B cell (primary cell): ENCODE measurements around the gene STK40. TPM values are rescaled to one million over a fixed set of nuclear protein-coding genes. Genes with fewer than 3 reads are reported as not detected.
A peak's percentile ranks its signal among the peaks of the same experiment; 100 is the strongest.

ENCODE experiments used
- ATAC-seq: fragments of 200-7000 bp; cut with Tn5 transposase; one replicate; pipeline ENCODE4 v1.10.0; 2021; ENCODE audit warnings: low read depth, mild to moderate bottlenecking, moderate number of reproducible peaks, moderate library complexity
- CTCF ChIA-PET: fragments of 350-600 bp; sonication (Branson Sonifier 250); formaldehyde crosslinking; loops from one replicate; lab custom pipeline; 2021; ENCODE audit warnings: antibody characterized with exemption, inconsistent platforms; lab: Charles Lee
- POLR2A ChIA-PET: fragments of 350-600 bp; sonication (Branson Sonifier 250); formaldehyde crosslinking; loops from one replicate; lab custom pipeline; 2021; ENCODE audit warnings: antibody characterized with exemption; lab: Charles Lee
- DNase-seq: peaks from one replicate; pipeline ENCODE4 v3.0.0; 2013
- H2AFZ ChIP-seq: 2 replicates; pipeline ENCODE4 v1.6.1; 2012; ENCODE audit warnings: mild to moderate bottlenecking, low read depth, low read length; ENCODE audit not compliant: insufficient read depth, poor library complexity, severe bottlenecking
- H3K27ac ChIP-seq, 2 donors: 1 replicate in 1 of 2; 2 replicates in 1 of 2; pipeline ENCODE4 v1.5.1; 2012 to 2013; ENCODE audit warnings: low read length in 2 of 2, mild to moderate bottlenecking in 2 of 2, moderate library complexity in 1 of 2
- H3K27me3 ChIP-seq, 4 experiments: fragments of 200-600 bp in 1 of 4; sonication (generic) in 1 of 4; replicated peaks in 1 of 4; 1 replicate in 2 of 4; 2 replicates in 2 of 4; pipeline versions ENCODE4 v1.6.1 to v1.7.0; 2013 to 2016; ENCODE audit warnings: low read length in 3 of 4, mild to moderate bottlenecking in 2 of 4, mixed read lengths in 1 of 4, moderate library complexity in 1 of 4; ENCODE audit not compliant: insufficient read depth in 4 of 4, control insufficient read depth in 3 of 4; ENCODE audit errors: control extremely low read depth in 1 of 4
- H3K36me3 ChIP-seq, 2 experiments: replicated peaks in 1 of 2; 1 replicate in 1 of 2; 2 replicates in 1 of 2; pipeline versions ENCODE4 v1.6.1 to v1.7.1; 2013; ENCODE audit warnings: low read length in 1 of 2; ENCODE audit not compliant: insufficient read depth in 2 of 2, control insufficient read depth in 1 of 2; ENCODE audit errors: control extremely low read depth in 1 of 2, extremely low read depth in 1 of 2
- H3K4me1 ChIP-seq, 2 donors: fragments of 200-600 bp in 1 of 2; sonication (generic) in 1 of 2; 1 replicate in 1 of 2; 2 replicates in 1 of 2; pipeline versions ENCODE4 v1.5.1 to v1.6.1; 2013 to 2017; ENCODE audit warnings: low read length in 2 of 2; ENCODE audit not compliant: control insufficient read depth in 2 of 2, insufficient read depth in 2 of 2
- H3K4me2 ChIP-seq: replicated peaks from 2 replicates; pipeline ENCODE3; 2012; ENCODE audit warnings: mild to moderate bottlenecking, low read depth, low read length; ENCODE audit not compliant: poor library complexity, severe bottlenecking
- H3K4me3 ChIP-seq, 5 experiments: fragments of 200-600 bp in 1 of 5; sonication (generic) in 1 of 5; 1 replicate in 3 of 5; 2 replicates in 2 of 5; pipeline versions ENCODE4 v1.5.1 to v1.7.0; 2011 to 2016; ENCODE audit warnings: low read length in 4 of 5, mild to moderate bottlenecking in 4 of 5, low read depth in 2 of 5, control low read depth in 1 of 5, moderate library complexity in 1 of 5; ENCODE audit not compliant: insufficient read depth in 1 of 5; ENCODE audit errors: control extremely low read depth in 1 of 5, extremely low read depth in 1 of 5
- H3K79me2 ChIP-seq: fragments of 200-600 bp; sonication (generic); one replicate; pipeline ENCODE4 v1.6.0; 2016; ENCODE audit warnings: low read length; ENCODE audit not compliant: control insufficient read depth, insufficient read depth
- H3K9ac ChIP-seq: fragments of 200-600 bp; sonication (generic); 2 replicates; pipeline ENCODE4 v1.6.1; 2017; ENCODE audit warnings: mild to moderate bottlenecking, low read length, moderate library complexity
- H3K9me3 ChIP-seq, 3 donors: one replicate each; pipeline versions ENCODE4 v1.6.1 to v1.7.1; 2013; ENCODE audit warnings: low read length in 2 of 3; ENCODE audit not compliant: control insufficient read depth in 2 of 3, insufficient read depth in 1 of 3; ENCODE audit errors: control extremely low read depth in 1 of 3
- H4K20me1 ChIP-seq: 2 replicates; pipeline ENCODE4 v1.6.0; 2012; ENCODE audit warnings: mild to moderate bottlenecking, low read length; ENCODE audit not compliant: insufficient read depth, control insufficient read depth, poor library complexity, severe bottlenecking
- H3K27ac Mint-ChIP-seq: one replicate; pipeline ENCODE4 v1.8.0; 2021; ENCODE audit warnings: mixed read lengths
- H3K27me3 Mint-ChIP-seq: one replicate; pipeline ENCODE4 v1.8.0; 2021; ENCODE audit warnings: mixed read lengths
- H3K4me1 Mint-ChIP-seq: one replicate; pipeline ENCODE4 v1.8.0; 2021; ENCODE audit warnings: mixed read lengths
- H3K4me3 Mint-ChIP-seq: one replicate; pipeline ENCODE4 v1.8.0; 2021; ENCODE audit warnings: mixed read lengths
- H3K9me3 Mint-ChIP-seq: one replicate; pipeline ENCODE4 v1.8.0; 2022; ENCODE audit warnings: mixed read lengths; ENCODE audit not compliant: insufficient read depth
- EZH2 ChIP-seq: IDR thresholded peaks from 2 replicates; pipeline ENCODE4 v1.6.1; 2012; ENCODE audit warnings: borderline replicate concordance, low read depth, mild to moderate bottlenecking, moderate library complexity, low read length; ENCODE audit not compliant: insufficient read depth, poor library complexity, severe bottlenecking
- WGBS: methylation state at CpG from one replicate; pipeline ENCODE4 v1.1.5; 2013; ENCODE audit warnings: missing lambda C conversion rate; ENCODE audit not compliant: insufficient coverage; 5-methylcytosine and 5-hydroxymethylcytosine counted together
- intact Hi-C: fragments of 100-400 bp; cut with micrococcal nuclease; formaldehyde crosslinking; loops from one replicate; pipeline ENCODE4 v1.10.0; 2022
- polyA plus RNA-seq: library from polyadenylated mRNA; depleted of rRNA; stranded (reverse); fragments of >200 nt; gene quantifications from 2 replicates; pipeline ENCODE4 v1.2.3, GENCODE V29; 2012
- total RNA-seq, 2 donors: library from RNA; stranded (reverse); fragments of 120-200 nt in 1 of 2; gene quantifications; 1 replicate in 1 of 2; 2 replicates in 1 of 2; pipeline versions ENCODE4 v1.2.3 to v1.2.4, GENCODE V29; 2013 to 2022
- TF ChIP-seq, protein P1 (sequence below): fragments of 200-600 bp; IDR thresholded peaks from one replicate; pipeline ENCODE4 v1.8.0; 2022; ENCODE audit warnings: antibody characterized with exemption, mild to moderate bottlenecking

Gene STK40
- total and polyA plus RNA-seq, 2 donors (not counting 1 experiment from before 2014, with no cell fraction given), result 53.1 to 69.1 TPM

DNA sequence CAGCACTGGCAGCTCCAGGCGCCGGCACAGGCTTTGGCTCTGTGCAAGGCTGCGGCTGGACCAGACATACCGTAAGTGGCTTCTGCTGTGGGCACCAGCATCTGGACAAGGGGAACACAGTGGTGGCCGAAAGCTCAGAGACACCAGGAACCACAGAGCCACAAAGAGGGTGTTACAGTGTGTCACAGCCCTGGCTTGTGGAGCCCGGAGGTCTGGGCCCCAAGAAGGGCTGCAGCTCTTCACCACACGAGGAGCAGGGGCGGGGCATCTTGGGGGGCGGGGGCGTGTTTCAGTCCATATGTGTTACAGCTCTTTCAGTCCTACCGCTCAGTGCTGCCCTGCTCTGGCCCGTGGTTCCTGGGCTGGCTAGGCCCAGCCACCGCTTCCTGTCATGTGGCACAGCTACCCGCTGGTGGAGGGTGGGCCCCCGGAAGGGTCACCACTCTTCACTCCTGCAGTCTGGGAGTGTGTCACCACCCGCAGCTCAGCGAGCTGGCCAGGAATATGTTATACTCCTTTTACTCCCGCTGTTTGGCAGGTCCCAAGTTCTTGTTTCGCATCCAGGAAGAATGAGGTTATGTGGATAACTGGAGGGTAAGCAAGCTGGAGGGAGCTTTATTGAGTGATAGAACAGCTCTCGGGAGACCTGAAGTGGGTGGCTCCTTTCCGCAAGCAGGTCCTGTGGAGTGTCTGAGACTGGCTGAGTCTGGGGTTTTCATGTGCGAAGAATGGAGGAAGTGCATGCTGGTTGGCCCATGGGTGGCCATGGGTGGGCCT, 15.3 kb upstream of the STK40 start:
- peak; percentile 50 for ATAC-seq
- Histone ChIP-seq H4K20me1 (no peaks in the 10 kb centered on the region), H3K27ac (peak overlapping the region; percentile 49 to 67), H3K4me1 (peaks cover 13 to 33% of the 10 kb centered on the region in 2 donors), H3K4me3 (peak overlapping the region in 4 of 5 experiments; percentile 19 to 44 (median 30)), H3K36me3 (no peaks in the 10 kb centered on the region), H3K79me2 (peaks cover 43% of the 10 kb centered on the region), H3K9ac (peak overlapping the region; percentile 37), H2AFZ (peak overlapping the region; percentile 52), H3K27me3 (no peaks in the 10 kb centered on the region), H3K4me2 (peak overlapping the region; percentile 55), H3K9me3 (peaks cover 0 to 10% (median 0%) of the 10 kb centered on the region in 3 donors)
- 46% methylated on average over 22 of the region's 22 CpGs for WGBS
- H3K27ac Mint-ChIP-seq, result peak overlapping the region; percentile 87
- ChIA-PET POLR2A (interaction anchor here (0.5 to 1.3 kb wide), 5 partner anchors 14 to 109 kb away, joined by 3 to 8 read pairs (median 3); no protein-coding TSS in a partner anchor), CTCF (interaction anchor here (0.6 to 7.4 kb wide), 6 partner anchors 14 to 156 kb away, joined by 3 to 52 read pairs (median 8); no protein-coding TSS in a partner anchor)
- peaks cover 31% of the 10 kb centered on the region for H3K4me1 Mint-ChIP-seq
- intact Hi-C loops, result no loop called here
- no peak for TF ChIP-seq EZH2
- peak; percentile 46 for DNase-seq
- no peaks in the 10 kb centered on the region for H3K9me3 Mint-ChIP-seq
- no peaks in the 10 kb centered on the region for H3K27me3 Mint-ChIP-seq
- H3K4me3 Mint-ChIP-seq, result peak overlapping the region; percentile 66

DNA sequence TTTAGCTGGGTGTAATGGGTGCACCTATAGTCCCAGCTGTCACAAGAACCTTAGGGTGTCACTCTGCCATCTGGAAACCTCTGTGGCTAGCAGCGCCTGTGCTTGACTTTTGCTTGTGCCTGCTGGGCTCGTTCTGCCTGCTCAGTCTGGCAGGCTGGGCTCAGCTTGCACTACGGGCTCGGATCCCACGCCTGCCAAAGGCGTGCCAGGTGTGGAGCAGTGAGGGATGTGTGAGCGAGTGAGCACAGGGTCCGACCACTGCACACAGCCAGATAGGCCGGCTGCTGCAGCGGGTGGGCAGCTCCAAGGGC, 14.7 kb upstream of the STK40 start:
- Histone ChIP-seq H3K79me2 (peaks cover 48% of the 10 kb centered on the region), H3K27me3 (no peaks in the 10 kb centered on the region), H3K9ac (peak overlapping the region; percentile 32), H4K20me1 (no peaks in the 10 kb centered on the region), H3K27ac (peak overlapping the region in 1 of 2 donors; percentile 11), H3K4me2 (peak overlapping the region; percentile 55), H2AFZ (peak overlapping the region; percentile 52), H3K9me3 (peaks cover 0 to 10% (median 0%) of the 10 kb centered on the region in 3 donors), H3K36me3 (no peaks in the 10 kb centered on the region), H3K4me3 (peak overlapping the region in 3 of 5 experiments; percentile 11 to 44 (median 19)), H3K4me1 (peaks cover 13 to 34% of the 10 kb centered on the region in 2 donors)
- Mint-ChIP-seq H3K4me1 (peaks cover 33% of the 10 kb centered on the region), H3K27ac (no peak overlapping the region), H3K27me3 (no peaks in the 10 kb centered on the region), H3K4me3 (no peak overlapping the region), H3K9me3 (no peaks in the 10 kb centered on the region)
- intact Hi-C loops, result no loop called here
- POLR2A ChIA-PET, result interaction anchor here (0.5 to 1.3 kb wide), 5 partner anchors 13 to 108 kb away, joined by 3 to 8 read pairs (median 3); no protein-coding TSS in a partner anchor
- ATAC-seq (no peak), DNase-seq (no peak)
- TF ChIP-seq, protein P1, sequence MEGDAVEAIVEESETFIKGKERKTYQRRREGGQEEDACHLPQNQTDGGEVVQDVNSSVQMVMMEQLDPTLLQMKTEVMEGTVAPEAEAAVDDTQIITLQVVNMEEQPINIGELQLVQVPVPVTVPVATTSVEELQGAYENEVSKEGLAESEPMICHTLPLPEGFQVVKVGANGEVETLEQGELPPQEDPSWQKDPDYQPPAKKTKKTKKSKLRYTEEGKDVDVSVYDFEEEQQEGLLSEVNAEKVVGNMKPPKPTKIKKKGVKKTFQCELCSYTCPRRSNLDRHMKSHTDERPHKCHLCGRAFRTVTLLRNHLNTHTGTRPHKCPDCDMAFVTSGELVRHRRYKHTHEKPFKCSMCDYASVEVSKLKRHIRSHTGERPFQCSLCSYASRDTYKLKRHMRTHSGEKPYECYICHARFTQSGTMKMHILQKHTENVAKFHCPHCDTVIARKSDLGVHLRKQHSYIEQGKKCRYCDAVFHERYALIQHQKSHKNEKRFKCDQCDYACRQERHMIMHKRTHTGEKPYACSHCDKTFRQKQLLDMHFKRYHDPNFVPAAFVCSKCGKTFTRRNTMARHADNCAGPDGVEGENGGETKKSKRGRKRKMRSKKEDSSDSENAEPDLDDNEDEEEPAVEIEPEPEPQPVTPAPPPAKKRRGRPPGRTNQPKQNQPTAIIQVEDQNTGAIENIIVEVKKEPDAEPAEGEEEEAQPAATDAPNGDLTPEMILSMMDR, result no peak
- TF ChIP-seq EZH2, result no peak
- CTCF ChIA-PET, result interaction anchor here (0.6 to 7.4 kb wide), 5 partner anchors 18 to 156 kb away, joined by 3 to 52 read pairs (median 14); no protein-coding TSS in a partner anchor
- WGBS, result 88% methylated on average over 10 of the region's 10 CpGs
